Measurements from ENCODE around the gene PDZD4. TPM values are rescaled to one million over a fixed set of nuclear protein-coding genes. Genes with fewer than 3 reads are reported as not detected.

The PDZD4 gene
- total and polyA plus RNA-seq, 2 of the 4 experiments (the other 2 are of a cell fraction), result under 0.01 to 0.38 TPM

- TF ChIP-seq MXI1 (IDR thresholded peaks at IDR 0.05; ENCODE audit: borderline replicate concordance, low read depth, low read length) (no peak), CEBPB (IDR thresholded peaks at IDR 0.05; ENCODE audit: low read depth, low read length) (no peak), POLR2A (IDR thresholded peaks at IDR 0.05; ENCODE audit: low read depth, low read length) (no peak)
- TF ChIP-seq, protein P1, sequence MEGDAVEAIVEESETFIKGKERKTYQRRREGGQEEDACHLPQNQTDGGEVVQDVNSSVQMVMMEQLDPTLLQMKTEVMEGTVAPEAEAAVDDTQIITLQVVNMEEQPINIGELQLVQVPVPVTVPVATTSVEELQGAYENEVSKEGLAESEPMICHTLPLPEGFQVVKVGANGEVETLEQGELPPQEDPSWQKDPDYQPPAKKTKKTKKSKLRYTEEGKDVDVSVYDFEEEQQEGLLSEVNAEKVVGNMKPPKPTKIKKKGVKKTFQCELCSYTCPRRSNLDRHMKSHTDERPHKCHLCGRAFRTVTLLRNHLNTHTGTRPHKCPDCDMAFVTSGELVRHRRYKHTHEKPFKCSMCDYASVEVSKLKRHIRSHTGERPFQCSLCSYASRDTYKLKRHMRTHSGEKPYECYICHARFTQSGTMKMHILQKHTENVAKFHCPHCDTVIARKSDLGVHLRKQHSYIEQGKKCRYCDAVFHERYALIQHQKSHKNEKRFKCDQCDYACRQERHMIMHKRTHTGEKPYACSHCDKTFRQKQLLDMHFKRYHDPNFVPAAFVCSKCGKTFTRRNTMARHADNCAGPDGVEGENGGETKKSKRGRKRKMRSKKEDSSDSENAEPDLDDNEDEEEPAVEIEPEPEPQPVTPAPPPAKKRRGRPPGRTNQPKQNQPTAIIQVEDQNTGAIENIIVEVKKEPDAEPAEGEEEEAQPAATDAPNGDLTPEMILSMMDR (conservative IDR thresholded peaks at IDR 0.05; ENCODE audit: low read depth, low read length), result no peak
Measured at GRCh38 chrX:153763298-153763932, 66.9 kb downstream of the PDZD4 start (continued).

Measured in IMR-90 (cell line).